IMR-90 (cell line): ENCODE measurements around the gene ILRUN. TPM values are rescaled to one million over a fixed set of nuclear protein-coding genes. Genes with fewer than 3 reads are reported as not detected.

Experiments
- ATAC-seq: fragments of 200-7000 bp; cut with Tn5 transposase; 2 replicates; pipeline ENCODE4 v1.9.1; 2020; ENCODE audit warnings: low read depth, mild to moderate bottlenecking, moderate library complexity
- BruUV-seq: library from RNA; stranded (reverse); fragments of 400-500 nt; replicated peaks from 2 replicates; lab custom pipeline; 2021; lab: Mats Ljungman, UMichigan
- CTCF ChIA-PET: fragments of 300-600 bp; formaldehyde crosslinking; extraction: SDS; loops from one replicate; lab custom pipeline; 2021; ENCODE audit warnings: antibody characterized with exemption; lab: Yijun Ruan, JAX
- POLR2A ChIA-PET: fragments of 300-600 bp; sonication (Branson Sonifier 250); formaldehyde crosslinking; loops from one replicate; lab custom pipeline; 2022; ENCODE audit warnings: antibody characterized with exemption; ENCODE audit not compliant: unreplicated experiment; lab: Charles Lee
- DNase-seq: peaks from one replicate; pipeline ENCODE4 v3.0.0; 2013
- H2AFZ ChIP-seq: replicated peaks from 2 replicates; pipeline ENCODE3; 2013; ENCODE audit warnings: low read length, mild to moderate bottlenecking; ENCODE audit not compliant: poor library complexity
- H2AK5ac ChIP-seq: 2 replicates; pipeline ENCODE4 v1.6.1; 2013; ENCODE audit warnings: low read depth, low read length, inconsistent platforms
- H2AK9ac ChIP-seq: replicated peaks from 2 replicates; pipeline ENCODE3; 2013; ENCODE audit warnings: mild to moderate bottlenecking, low read depth, low read length, moderate library complexity; ENCODE audit not compliant: poor library complexity
- H2BK120ac ChIP-seq: 2 replicates; pipeline ENCODE4 v1.6.1; 2013; ENCODE audit warnings: low read depth, low read length, inconsistent platforms
- H2BK15ac ChIP-seq: 3 replicates; pipeline ENCODE4 v1.6.1; 2013; ENCODE audit warnings: low read depth, low read length, inconsistent platforms
- H2BK20ac ChIP-seq: 2 replicates; pipeline ENCODE4 v1.6.1; 2013; ENCODE audit warnings: low read depth, mild to moderate bottlenecking, inconsistent platforms, low read length, moderate library complexity
- H2BK5ac ChIP-seq: 2 replicates; pipeline ENCODE4 v1.6.1; 2013; ENCODE audit warnings: mild to moderate bottlenecking, low read depth, low read length, inconsistent platforms; ENCODE audit not compliant: poor library complexity, severe bottlenecking
- H3K14ac ChIP-seq: replicated peaks from 2 replicates; pipeline ENCODE4 v1.6.1; 2013; ENCODE audit warnings: low read depth, low read length, inconsistent platforms
- H3K18ac ChIP-seq: 2 replicates; pipeline ENCODE4 v1.6.1; 2013; ENCODE audit warnings: low read depth, low read length, control low read depth
- H3K23ac ChIP-seq: 2 replicates; pipeline ENCODE4 v1.6.1; 2013; ENCODE audit warnings: low read depth, low read length, inconsistent platforms
- H3K27ac ChIP-seq: 2 replicates; pipeline ENCODE4 v1.5.1; 2013; ENCODE audit warnings: mild to moderate bottlenecking, control low read depth, low read length; ENCODE audit not compliant: insufficient read depth
- H3K27me3 ChIP-seq: 2 replicates; pipeline ENCODE4 v1.6.1; 2013; ENCODE audit warnings: low read length; ENCODE audit not compliant: control insufficient read depth, insufficient read depth
- H3K36me3 ChIP-seq: 2 replicates; pipeline ENCODE4 v1.6.1; 2013; ENCODE audit warnings: low read length, mixed read lengths; ENCODE audit not compliant: control insufficient read depth, insufficient read depth
- H3K4ac ChIP-seq: 2 replicates; pipeline ENCODE4 v1.6.1; 2013; ENCODE audit warnings: low read depth, low read length, inconsistent platforms
- H3K4me1 ChIP-seq: 2 replicates; pipeline ENCODE4 v1.6.1; 2013; ENCODE audit warnings: low read length, mixed read lengths; ENCODE audit not compliant: control insufficient read depth, insufficient read depth
- H3K4me2 ChIP-seq: 2 replicates; pipeline ENCODE4 v1.6.1; 2013; ENCODE audit warnings: low read depth, mild to moderate bottlenecking, control low read depth, low read length, moderate library complexity
- H3K4me3 ChIP-seq: 2 replicates; pipeline ENCODE4 v1.5.1; 2013; ENCODE audit warnings: low read depth, mild to moderate bottlenecking, control low read depth, low read length, moderate library complexity; ENCODE audit not compliant: insufficient read depth
- H3K56ac ChIP-seq: 2 replicates; pipeline ENCODE4 v1.6.1; 2013; ENCODE audit warnings: low read length, inconsistent platforms; ENCODE audit not compliant: insufficient read depth; ENCODE audit errors: extremely low read depth
- H3K79me1 ChIP-seq, 2 experiments: 2 replicates each; pipeline ENCODE4 v1.6.1; 2013; ENCODE audit warnings: low read length in 2 of 2, inconsistent platforms in 1 of 2, low read depth in 1 of 2
- H3K9ac ChIP-seq: 2 replicates; pipeline ENCODE4 v1.6.1; 2013; ENCODE audit warnings: low read depth, low read length, control low read depth
- H3K9me1 ChIP-seq: 2 replicates; pipeline ENCODE4 v1.6.1; 2013; ENCODE audit warnings: low read length, inconsistent platforms; ENCODE audit not compliant: insufficient read depth
- H3K9me3 ChIP-seq: 2 replicates; pipeline ENCODE4 v1.6.1; 2013; ENCODE audit warnings: low read length; ENCODE audit not compliant: control insufficient read depth, insufficient read depth
- H4K20me1 ChIP-seq: 2 replicates; pipeline ENCODE4 v1.6.1; 2013; ENCODE audit warnings: low read length, inconsistent platforms; ENCODE audit not compliant: insufficient read depth
- H4K5ac ChIP-seq: 2 replicates; pipeline ENCODE4 v1.6.1; 2013; ENCODE audit warnings: mild to moderate bottlenecking, low read depth, low read length, control low read depth
- H4K8ac ChIP-seq, 2 experiments: 2 replicates each; pipeline ENCODE4 v1.6.1; 2013; ENCODE audit warnings: low read depth in 2 of 2, low read length in 2 of 2, control low read depth in 1 of 2, inconsistent platforms in 1 of 2
- H4K91ac ChIP-seq: 2 replicates; pipeline ENCODE4 v1.6.1; 2013; ENCODE audit warnings: low read depth, low read length, inconsistent platforms; ENCODE audit not compliant: insufficient read depth
- CTCF ChIP-seq: conservative IDR thresholded peaks from 2 replicates; pipeline ENCODE4 v1.5.1; 2012; ENCODE audit warnings: mild to moderate bottlenecking, low read depth, low read length, improper control_type of control experiment
- MAZ ChIP-seq: IDR thresholded peaks from 2 replicates; pipeline ENCODE4 v1.6.1; 2012; ENCODE audit warnings: low read depth, mild to moderate bottlenecking, low read length, improper control_type of control experiment, moderate library complexity, borderline replicate concordance
- WGBS, 2 experiments: methylation state at CpG; one replicate each; pipeline versions ENCODE4 v1.1.5 to v1.1.7; 2013; ENCODE audit warnings: missing lambda C conversion rate in 2 of 2; ENCODE audit not compliant: insufficient read length in 1 of 2; ENCODE audit errors: extremely low coverage in 2 of 2; 5-methylcytosine and 5-hydroxymethylcytosine counted together
- dilution Hi-C: fragments of 300-500 bp; cut with HindIII; formaldehyde crosslinking; loops from one replicate; pipeline ENCODE4 v1.14.3; 2018; ENCODE audit warnings: low sequenced_read_pairs; ENCODE audit not compliant: unreplicated experiment
- in situ Hi-C: fragments of 300-500 bp; cut with MboI; formaldehyde crosslinking; loops from 3 replicates; pipeline ENCODE4 v1.14.3; 2019; ENCODE audit warnings: low sequenced_read_pairs, inconsistent platforms, mixed read lengths
- intact Hi-C: fragments of 100-400 bp; cut with micrococcal nuclease; formaldehyde crosslinking; loops from 2 replicates; pipeline ENCODE4 v1.10.0; 2022
- polyA plus RNA-seq, 3 experiments: library from polyadenylated mRNA; depleted of rRNA; stranded (reverse); fragments of >200 nt; gene quantifications; 2 replicates each; pipeline ENCODE4 v1.2.3, GENCODE V29; 2012; ENCODE audit warnings: low replicate concordance in 1 of 3
- total RNA-seq: library from RNA; depleted of rRNA; stranded (reverse); fragments of >200 nt; gene quantifications from 2 replicates; pipeline ENCODE4 v1.2.3, GENCODE V29; 2012

ILRUN gene
- total and polyA plus RNA-seq, 2 of the 4 experiments (the other 2 are of a cell fraction), result 25.4 to 29.9 TPM

GRCh38 chr6:34671801-34672656 is 24.5 kb downstream of the ILRUN start:
- H3K14ac ChIP-seq, result peak overlapping the region; percentile 61
- peak overlapping the region; percentile 7; the same call in 1 of the 2 replicates for H3K56ac ChIP-seq
- H2AK9ac ChIP-seq, result peak overlapping the region; percentile 45
- TF ChIP-seq CTCF (no peak), MAZ (peak; percentile 42; the same call in 1 of the 2 replicates)
- H3K9me3 ChIP-seq, result no peaks in the 10 kb centered on the region
- H3K18ac ChIP-seq, result peak overlapping the region; percentile 38; the same call in 1 of the 2 replicates
- no peak overlapping the region for H3K9ac ChIP-seq
- H3K4ac ChIP-seq, result peak overlapping the region; percentile 67; the same call in 1 of the 2 replicates
- dilution Hi-C loops, result no loop called here
- H3K4me1 ChIP-seq, result peaks cover 18% of the 10 kb centered on the region
- no TSS peak for BruUV-seq
- H2BK20ac ChIP-seq, result peak overlapping the region; percentile 64; the same call in 1 of the 2 replicates
- H4K5ac ChIP-seq, result 0 out of 2 replicates have a peak overlapping the region, but pooled peaks have one; percentile 23
- POLR2A ChIA-PET, result no interaction called here
- H3K9me1 ChIP-seq, result peaks cover 7% of the 10 kb centered on the region
- peak overlapping the region; percentile 57 for H2BK5ac ChIP-seq
- H3K27ac ChIP-seq, result peak overlapping the region; percentile 57; the same call in 1 of the 2 replicates
- ATAC-seq (peak; percentile 76), DNase-seq (peak; percentile 55)
- H3K27me3 ChIP-seq, result no peaks in the 10 kb centered on the region
- CTCF ChIA-PET, result no interaction called here
- H3K4me3 ChIP-seq, result no peak overlapping the region
- peak overlapping the region; percentile 54 for H2BK120ac ChIP-seq
- in situ Hi-C loops, result no loop called here
- peak overlapping the region; percentile 26; the same call in 1 of the 2 replicates for H3K4me2 ChIP-seq
- H4K20me1 ChIP-seq, result peaks cover 15% of the 10 kb centered on the region
- H2BK15ac ChIP-seq, result no peak overlapping the region
- H2AK5ac ChIP-seq, result no peak overlapping the region
- no peak overlapping the region for H2AFZ ChIP-seq
- H4K91ac ChIP-seq, result 0 out of 2 replicates have a peak overlapping the region, but pooled peaks have one; percentile 13
- peaks cover 34 to 71% of the 10 kb centered on the region in 2 experiments for H3K79me1 ChIP-seq
- H3K36me3 ChIP-seq, result no peaks in the 10 kb centered on the region
- intact Hi-C loops, result no loop called here
- WGBS, 2 experiments, result no CpG with 5 or more reads among the region's 8 CpGs
- peak overlapping the region in 1 of 2 experiments; percentile 62; a peak in 2 of 4 replicates for H4K8ac ChIP-seq
- no peak overlapping the region for H3K23ac ChIP-seq
